ENCODE results near the gene DNAJB1. TPM values are rescaled to one million over a fixed set of nuclear protein-coding genes. Genes with fewer than 3 reads are reported as not detected.

Gene DNAJB1
- total and polyA plus RNA-seq, 2 of the 13 experiments (the other 11 are each of a cell fraction or from before 2014, with no cell fraction given): 87.5 to 97.3 TPM

DNA sequence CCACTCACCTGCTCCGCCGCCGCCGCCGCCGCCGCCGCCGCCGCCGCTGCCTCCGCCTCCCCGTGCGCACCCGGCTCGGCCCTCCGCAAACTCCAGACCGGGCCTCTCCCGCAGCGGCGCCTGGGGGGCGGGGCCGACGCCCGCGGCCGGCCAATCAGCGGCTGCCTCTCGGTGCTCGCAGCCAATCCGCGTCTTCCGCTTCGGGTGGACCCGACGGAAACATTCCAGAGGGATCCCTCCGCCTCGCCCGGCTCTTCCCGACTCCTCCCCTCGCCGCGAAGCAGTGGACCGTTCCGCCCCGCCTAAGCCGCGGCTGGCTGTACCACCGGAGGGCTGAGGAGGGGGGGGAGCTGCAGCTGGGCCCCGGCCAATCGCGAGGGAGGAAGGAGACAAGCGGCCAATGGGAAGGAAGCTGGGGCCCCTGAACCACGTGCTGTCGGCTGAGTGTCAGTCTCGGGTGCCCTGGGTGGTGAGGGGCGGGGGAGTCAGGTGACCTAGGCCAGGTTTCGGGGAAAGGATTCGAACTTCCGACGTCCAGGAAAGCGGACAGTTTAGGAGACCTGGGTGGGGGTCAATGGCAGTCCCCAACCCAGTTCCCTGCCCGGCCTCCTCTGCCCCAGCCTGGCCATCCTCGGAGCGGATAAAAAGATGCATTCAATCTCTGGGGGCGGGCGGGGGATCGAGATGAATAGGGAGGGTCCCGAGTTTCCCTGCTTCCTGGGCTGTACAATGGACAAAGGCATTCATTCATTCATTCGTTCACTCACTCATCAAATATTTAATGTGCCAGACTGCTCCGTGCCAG lies 22.0 kb downstream of the DNAJB1 start, which contains the start of gene GIPC1 (continued):
- TF ChIP-seq, protein P1, sequence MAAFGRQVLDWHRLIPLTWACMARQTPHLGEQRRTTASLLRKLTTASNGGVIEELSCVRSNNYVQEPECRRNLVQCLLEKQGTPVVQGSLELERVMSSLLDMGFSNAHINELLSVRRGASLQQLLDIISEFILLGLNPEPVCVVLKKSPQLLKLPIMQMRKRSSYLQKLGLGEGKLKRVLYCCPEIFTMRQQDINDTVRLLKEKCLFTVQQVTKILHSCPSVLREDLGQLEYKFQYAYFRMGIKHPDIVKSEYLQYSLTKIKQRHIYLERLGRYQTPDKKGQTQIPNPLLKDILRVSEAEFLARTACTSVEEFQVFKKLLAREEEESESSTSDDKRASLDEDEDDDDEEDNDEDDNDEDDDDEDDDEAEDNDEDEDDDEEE (CRISPR knock-in tag; IDR thresholded peaks at IDR 0.05): no peak
- TF ChIP-seq PHF8 (CRISPR knock-in tag; IDR thresholded peaks at IDR 0.05) (peak; percentile 47; the same call in 1 of the 2 replicates), SRF (IDR thresholded peaks at IDR 0.05; ENCODE audit: low read depth, low read length) (no peak), ZNF264 (CRISPR knock-in tag; IDR thresholded peaks at IDR 0.05) (peak; percentile 25; the same call in 1 of the 2 replicates), SPEN (CRISPR knock-in tag; IDR thresholded peaks at IDR 0.05; ENCODE audit: low read depth) (peak; percentile 75), RAD21 (CRISPR knock-in tag; IDR thresholded peaks at IDR 0.05) (0 out of 2 replicates have a peak, but pooled peaks have one; percentile 44), ZNF839 (CRISPR knock-in tag; IDR thresholded peaks at IDR 0.05; ENCODE audit: borderline replicate concordance) (no peak), KMT2B (CRISPR knock-in tag; IDR thresholded peaks at IDR 0.05) (peak; percentile 66), ZNF761 (CRISPR knock-in tag; conservative IDR thresholded peaks at IDR 0.05) (no peak; the same call in 1 of the 2 replicates), DZIP1 (CRISPR knock-in tag; IDR thresholded peaks at IDR 0.05) (no peak), ZFP36L2 (CRISPR knock-in tag; IDR thresholded peaks at IDR 0.05) (no peak), ZNF605 (CRISPR knock-in tag; IDR thresholded peaks at IDR 0.05) (peak; percentile 85; the same call in 1 of the 2 replicates), RFX5 (IDR thresholded peaks at IDR 0.05; ENCODE audit: low read depth, low read length) (peak; percentile 68), TGIF2 (CRISPR knock-in tag; IDR thresholded peaks at IDR 0.05) (peak; percentile 64; the same call in 1 of the 2 replicates), ZNF44 (CRISPR knock-in tag; IDR thresholded peaks at IDR 0.05) (peak; percentile 43; the same call in 1 of the 2 replicates), SMARCC2 (IDR thresholded peaks at IDR 0.05) (no peak), ZNF20 (CRISPR knock-in tag; IDR thresholded peaks at IDR 0.05) (no peak)
- TF ChIP-seq, protein P2, sequence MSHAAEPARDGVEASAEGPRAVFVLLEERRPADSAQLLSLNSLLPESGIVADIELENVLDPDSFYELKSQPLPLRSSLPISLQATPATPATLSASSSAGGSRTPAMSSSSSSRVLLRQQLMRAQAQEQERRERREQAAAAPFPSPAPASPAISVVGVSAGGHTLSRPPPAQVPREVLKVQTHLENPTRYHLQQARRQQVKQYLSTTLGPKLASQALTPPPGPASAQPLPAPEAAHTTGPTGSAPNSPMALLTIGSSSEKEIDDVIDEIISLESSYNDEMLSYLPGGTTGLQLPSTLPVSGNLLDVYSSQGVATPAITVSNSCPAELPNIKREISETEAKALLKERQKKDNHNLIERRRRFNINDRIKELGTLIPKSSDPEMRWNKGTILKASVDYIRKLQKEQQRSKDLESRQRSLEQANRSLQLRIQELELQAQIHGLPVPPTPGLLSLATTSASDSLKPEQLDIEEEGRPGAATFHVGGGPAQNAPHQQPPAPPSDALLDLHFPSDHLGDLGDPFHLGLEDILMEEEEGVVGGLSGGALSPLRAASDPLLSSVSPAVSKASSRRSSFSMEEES (CRISPR knock-in tag; IDR thresholded peaks at IDR 0.05): peak; percentile 96
- TF ChIP-seq, protein P3, sequence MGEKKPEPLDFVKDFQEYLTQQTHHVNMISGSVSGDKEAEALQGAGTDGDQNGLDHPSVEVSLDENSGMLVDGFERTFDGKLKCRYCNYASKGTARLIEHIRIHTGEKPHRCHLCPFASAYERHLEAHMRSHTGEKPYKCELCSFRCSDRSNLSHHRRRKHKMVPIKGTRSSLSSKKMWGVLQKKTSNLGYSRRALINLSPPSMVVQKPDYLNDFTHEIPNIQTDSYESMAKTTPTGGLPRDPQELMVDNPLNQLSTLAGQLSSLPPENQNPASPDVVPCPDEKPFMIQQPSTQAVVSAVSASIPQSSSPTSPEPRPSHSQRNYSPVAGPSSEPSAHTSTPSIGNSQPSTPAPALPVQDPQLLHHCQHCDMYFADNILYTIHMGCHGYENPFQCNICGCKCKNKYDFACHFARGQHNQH (CRISPR knock-in tag; IDR thresholded peaks at IDR 0.05): peak; percentile 53; the same call in 1 of the 2 replicates
- TF ChIP-seq, protein P4, sequence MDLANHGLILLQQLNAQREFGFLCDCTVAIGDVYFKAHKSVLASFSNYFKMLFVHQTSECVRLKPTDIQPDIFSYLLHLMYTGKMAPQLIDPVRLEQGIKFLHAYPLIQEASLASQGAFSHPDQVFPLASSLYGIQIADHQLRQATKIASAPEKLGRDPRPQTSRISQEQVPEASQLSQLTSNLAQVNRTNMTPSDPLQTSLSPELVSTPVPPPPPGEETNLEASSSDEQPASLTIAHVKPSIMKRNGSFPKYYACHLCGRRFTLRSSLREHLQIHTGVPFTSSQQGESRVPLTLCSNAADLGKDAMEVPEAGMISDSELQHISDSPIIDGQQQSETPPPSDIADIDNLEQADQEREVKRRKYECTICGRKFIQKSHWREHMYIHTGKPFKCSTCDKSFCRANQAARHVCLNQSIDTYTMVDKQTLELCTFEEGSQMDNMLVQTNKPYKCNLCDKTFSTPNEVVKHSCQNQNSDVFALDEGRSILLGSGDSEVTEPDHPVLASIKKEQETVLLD (CRISPR knock-in tag; IDR thresholded peaks at IDR 0.05; ENCODE audit: low read depth): peak; percentile 93
